ENCODE data around the gene ERVFRD-1.

DNA sequence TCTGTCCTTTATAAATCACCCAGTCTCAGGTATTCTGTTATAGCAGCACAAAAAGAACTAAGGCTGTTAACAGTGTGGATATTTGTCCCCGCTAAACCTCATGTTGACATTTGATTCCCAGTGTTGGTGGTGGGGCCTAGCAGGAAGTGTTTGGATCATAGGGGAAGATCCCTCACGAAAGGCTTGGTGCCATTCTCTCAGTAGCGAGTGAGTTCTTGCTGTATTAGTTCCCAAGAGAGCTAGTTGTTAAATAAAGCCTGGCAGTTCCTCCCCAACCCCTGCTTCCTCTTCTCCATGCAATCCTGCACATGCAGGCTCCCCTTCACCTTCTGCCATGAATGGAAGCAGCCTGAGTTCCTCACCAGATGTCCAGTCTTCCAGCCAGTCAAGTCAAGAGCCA lies 29.8 kb upstream of the ERVFRD-1 start:
- TF ChIP-seq POLR2AphosphoS5 (IDR thresholded peaks at IDR 0.05; ENCODE audit: insufficient read depth in 1 of 2, low read depth in 1 of 2) (no peak), POLR2A (IDR thresholded peaks at IDR 0.05) (no peak)
- TF ChIP-seq, protein P1, sequence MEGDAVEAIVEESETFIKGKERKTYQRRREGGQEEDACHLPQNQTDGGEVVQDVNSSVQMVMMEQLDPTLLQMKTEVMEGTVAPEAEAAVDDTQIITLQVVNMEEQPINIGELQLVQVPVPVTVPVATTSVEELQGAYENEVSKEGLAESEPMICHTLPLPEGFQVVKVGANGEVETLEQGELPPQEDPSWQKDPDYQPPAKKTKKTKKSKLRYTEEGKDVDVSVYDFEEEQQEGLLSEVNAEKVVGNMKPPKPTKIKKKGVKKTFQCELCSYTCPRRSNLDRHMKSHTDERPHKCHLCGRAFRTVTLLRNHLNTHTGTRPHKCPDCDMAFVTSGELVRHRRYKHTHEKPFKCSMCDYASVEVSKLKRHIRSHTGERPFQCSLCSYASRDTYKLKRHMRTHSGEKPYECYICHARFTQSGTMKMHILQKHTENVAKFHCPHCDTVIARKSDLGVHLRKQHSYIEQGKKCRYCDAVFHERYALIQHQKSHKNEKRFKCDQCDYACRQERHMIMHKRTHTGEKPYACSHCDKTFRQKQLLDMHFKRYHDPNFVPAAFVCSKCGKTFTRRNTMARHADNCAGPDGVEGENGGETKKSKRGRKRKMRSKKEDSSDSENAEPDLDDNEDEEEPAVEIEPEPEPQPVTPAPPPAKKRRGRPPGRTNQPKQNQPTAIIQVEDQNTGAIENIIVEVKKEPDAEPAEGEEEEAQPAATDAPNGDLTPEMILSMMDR (IDR thresholded peaks at IDR 0.05): no peak
